Neuronal stem cell (in vitro differentiated cells): ENCODE results near the gene MYBPC2.

Experiments used
- DNase-seq: peaks from one replicate; pipeline ENCODE4 v3.0.0-alpha.2; 2013; ENCODE audit warnings: low spot score
- H2AFZ ChIP-seq: one replicate; pipeline ENCODE4 v1.6.1; 2013; ENCODE audit warnings: mild to moderate bottlenecking, low read length, inconsistent platforms
- H2AK5ac ChIP-seq: 2 replicates; pipeline ENCODE4 v1.6.1; 2013; ENCODE audit warnings: low read depth, mild to moderate bottlenecking, inconsistent platforms, low read length, moderate library complexity, mixed read lengths
- H2BK120ac ChIP-seq: 2 replicates; pipeline ENCODE4 v1.6.1; 2013; ENCODE audit warnings: low read depth, mild to moderate bottlenecking, inconsistent platforms, low read length, moderate library complexity, mixed read lengths
- H2BK12ac ChIP-seq: one replicate; pipeline ENCODE4 v1.6.1; 2013; ENCODE audit warnings: low read length, inconsistent platforms
- H2BK15ac ChIP-seq: 2 replicates; pipeline ENCODE4 v1.6.1; 2013; ENCODE audit warnings: mild to moderate bottlenecking, low read length, inconsistent platforms, mixed read lengths
- H2BK5ac ChIP-seq: one replicate; pipeline ENCODE4 v1.6.1; 2013; ENCODE audit warnings: inconsistent platforms, mild to moderate bottlenecking, low read length, moderate library complexity
- H3K14ac ChIP-seq: one replicate; pipeline ENCODE4 v1.6.1; 2013; ENCODE audit warnings: low read length, inconsistent platforms
- H3K18ac ChIP-seq: 2 replicates; pipeline ENCODE4 v1.6.1; 2013; ENCODE audit warnings: low read length, inconsistent platforms
- H3K23ac ChIP-seq: 2 replicates; pipeline ENCODE4 v1.6.1; 2013; ENCODE audit warnings: low read depth, mild to moderate bottlenecking, mixed read lengths, low read length, inconsistent platforms; ENCODE audit not compliant: poor library complexity
- H3K27ac ChIP-seq: replicated peaks from 3 replicates; pipeline ENCODE4 v1.5.1; 2013; ENCODE audit warnings: low read length, inconsistent platforms
- H3K27me3 ChIP-seq, 3 experiments: 2 replicates each; pipeline ENCODE4 v1.6.1; 2013; ENCODE audit warnings: low read length in 3 of 3, mild to moderate bottlenecking in 2 of 3, inconsistent platforms in 1 of 3, low read depth in 1 of 3, mixed read lengths in 1 of 3, moderate library complexity in 1 of 3; ENCODE audit not compliant: control insufficient read depth in 3 of 3, insufficient read depth in 3 of 3
- H3K36me3 ChIP-seq, 2 donors: replicated peaks in 1 of 2; 2 replicates each; pipeline ENCODE4 v1.6.1; 2013; ENCODE audit warnings: low read length in 2 of 2; ENCODE audit not compliant: control insufficient read depth in 2 of 2, insufficient read depth in 2 of 2
- H3K4ac ChIP-seq: 2 replicates; pipeline ENCODE4 v1.6.1; 2013; ENCODE audit warnings: inconsistent platforms, mild to moderate bottlenecking, low read length, moderate library complexity
- H3K4me1 ChIP-seq, 2 donors: 1 replicate in 1 of 2; 2 replicates in 1 of 2; pipeline ENCODE4 v1.6.1; 2013; ENCODE audit warnings: low read length in 2 of 2, low read depth in 1 of 2; ENCODE audit not compliant: control insufficient read depth in 2 of 2, insufficient read depth in 1 of 2
- H3K4me2 ChIP-seq: one replicate; pipeline ENCODE4 v1.6.1; 2013; ENCODE audit warnings: mild to moderate bottlenecking, low read length, inconsistent platforms; ENCODE audit not compliant: insufficient read depth, poor library complexity, severe bottlenecking
- H3K4me3 ChIP-seq, 2 donors: 2 replicates each; pipeline ENCODE4 v1.5.1; 2013; ENCODE audit warnings: low read length in 2 of 2, mild to moderate bottlenecking in 2 of 2, inconsistent platforms in 1 of 2, moderate library complexity in 1 of 2
- H3K79me1 ChIP-seq: one replicate; pipeline ENCODE4 v1.6.1; 2013; ENCODE audit warnings: low read depth, mild to moderate bottlenecking, inconsistent platforms, low read length, moderate library complexity
- H3K9ac ChIP-seq: one replicate; pipeline ENCODE4 v1.6.1; 2013; ENCODE audit warnings: mild to moderate bottlenecking, low read depth, low read length, inconsistent platforms; ENCODE audit not compliant: poor library complexity
- H3K9me3 ChIP-seq, 2 donors: replicated peaks in 1 of 2; 2 replicates each; pipeline versions ENCODE3 to v1.6.1; 2013; ENCODE audit warnings: low read length in 2 of 2, mild to moderate bottlenecking in 2 of 2, inconsistent platforms in 1 of 2, low read depth in 1 of 2, mixed read lengths in 1 of 2, moderate library complexity in 1 of 2; ENCODE audit not compliant: control insufficient read depth in 2 of 2, insufficient read depth in 1 of 2
- H4K8ac ChIP-seq: one replicate; pipeline ENCODE4 v1.6.1; 2013; ENCODE audit warnings: low read depth, mild to moderate bottlenecking, inconsistent platforms, low read length, moderate library complexity
- H4K91ac ChIP-seq: one replicate; pipeline ENCODE4 v1.6.1; 2013; ENCODE audit warnings: low read length, low read depth, mild to moderate bottlenecking, inconsistent platforms; ENCODE audit not compliant: poor library complexity
- WGBS, 2 donors: extraction: QIAGEN DNeasy Blood & Tissue Kit; methylation state at CpG; one replicate each; pipeline ENCODE4 v1.1.7; 2013; ENCODE audit warnings: missing lambda C conversion rate in 2 of 2, mixed read lengths in 1 of 2; ENCODE audit not compliant: insufficient read length in 2 of 2, insufficient replicate concordance in 1 of 2; ENCODE audit errors: extremely low coverage in 2 of 2; 5-methylcytosine and 5-hydroxymethylcytosine counted together

The MYBPC2 gene

GRCh38 chr19:50512112-50512998 lies 79.7 kb downstream of the MYBPC2 start:
- H3K23ac ChIP-seq, result peak overlapping the region; percentile 73
- H4K91ac ChIP-seq, result peak overlapping the region; percentile 53
- H3K27ac ChIP-seq, result no peak overlapping the region
- H2BK12ac ChIP-seq, result no peak overlapping the region
- H2BK15ac ChIP-seq, result peak overlapping the region; percentile 39
- H3K4me2 ChIP-seq, result peak overlapping the region; percentile 18
- H3K14ac ChIP-seq, result no peak overlapping the region
- no peaks in the 10 kb centered on the region for H3K27me3 ChIP-seq
- no peak overlapping the region for H4K8ac ChIP-seq
- H3K9ac ChIP-seq, result no peak overlapping the region
- peaks cover 26 to 46% of the 10 kb centered on the region in 2 donors for H3K4me1 ChIP-seq
- peak overlapping the region; percentile 91 for H3K18ac ChIP-seq
- H3K79me1 ChIP-seq, result no peaks in the 10 kb centered on the region
- H2AK5ac ChIP-seq, result peak overlapping the region; percentile 99
- H3K36me3 ChIP-seq, result peaks cover 4 to 15% of the 10 kb centered on the region in 2 donors
- H3K4me3 ChIP-seq, result peak overlapping the region in 1 of 2 donors; percentile 57
- H3K4ac ChIP-seq, result no peak overlapping the region
- H2BK5ac ChIP-seq, result peak overlapping the region; percentile 93
- H2AFZ ChIP-seq, result no peak overlapping the region
- WGBS, 2 donors, result no CpG with 5 or more reads among the region's 36 CpGs
- no peak overlapping the region for H2BK120ac ChIP-seq
- H3K9me3 ChIP-seq, result no peaks in the 10 kb centered on the region
- no peak for DNase-seq

DNA sequence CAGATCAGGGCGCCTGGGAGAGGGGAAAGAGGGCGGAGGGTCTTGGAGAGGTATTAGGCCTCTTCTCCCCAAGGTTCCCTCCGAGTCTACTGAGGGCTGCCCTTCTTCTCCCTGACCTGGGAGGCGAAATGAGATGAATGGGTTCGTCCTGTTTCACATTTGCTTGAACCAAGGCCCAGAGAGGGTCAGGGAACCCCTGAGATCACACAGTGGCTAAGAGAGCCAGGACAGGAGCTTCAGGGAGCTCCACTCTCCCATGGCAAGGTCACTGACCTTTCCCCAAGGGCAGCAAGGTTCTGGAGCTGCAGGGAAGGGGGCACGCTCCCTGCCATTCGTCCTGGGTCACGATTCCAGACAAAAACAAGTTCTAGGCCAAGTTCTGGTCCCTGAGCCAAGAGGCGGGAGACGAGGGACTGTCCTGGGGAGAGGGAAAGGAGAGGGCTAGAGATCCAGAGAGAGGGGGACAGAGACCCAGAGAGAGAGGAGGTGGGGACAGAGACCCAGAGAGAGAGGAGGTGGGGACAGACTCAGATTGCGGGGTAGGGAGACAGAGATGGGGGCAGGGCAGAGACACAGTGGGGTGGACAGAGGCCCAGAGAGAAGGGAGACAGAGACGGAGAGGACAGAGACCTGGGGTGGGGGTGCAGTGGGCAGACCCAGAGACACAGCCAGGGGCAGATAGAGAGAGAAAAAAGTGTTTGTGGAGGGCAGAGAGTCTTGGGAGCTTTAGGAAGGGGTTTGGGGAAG lies 80.5 kb downstream of the MYBPC2 start:
- no peak overlapping the region for H2BK12ac ChIP-seq
- DNase-seq, result no peak
- no peaks in the 10 kb centered on the region for H3K27me3 ChIP-seq
- H2BK15ac ChIP-seq, result no peak overlapping the region
- no peak overlapping the region for H3K4me2 ChIP-seq
- peak overlapping the region; percentile 60 for H3K9ac ChIP-seq
- H3K18ac ChIP-seq, result peak overlapping the region; percentile 5
- no peak overlapping the region for H4K91ac ChIP-seq
- no peak overlapping the region for H4K8ac ChIP-seq
- H3K27ac ChIP-seq, result no peak overlapping the region
- H3K9me3 ChIP-seq, result peaks cover 0 to 2% of the 10 kb centered on the region in 2 donors
- H3K4ac ChIP-seq, result no peak overlapping the region
- WGBS, 2 donors, result no CpG with 5 or more reads among the region's 12 CpGs
- peaks cover 7% of the 10 kb centered on the region for H3K79me1 ChIP-seq
- peak overlapping the region; percentile 93 for H2BK5ac ChIP-seq
- H2BK120ac ChIP-seq, result peak overlapping the region; percentile 28
- H3K36me3 ChIP-seq, result peaks cover 12 to 23% of the 10 kb centered on the region in 2 donors
- no peak overlapping the region for H3K4me3 ChIP-seq
- H3K4me1 ChIP-seq, result peaks cover 26 to 46% of the 10 kb centered on the region in 2 donors
- H3K14ac ChIP-seq, result no peak overlapping the region
- H3K23ac ChIP-seq, result peak overlapping the region; percentile 85
- H2AFZ ChIP-seq, result no peak overlapping the region
- H2AK5ac ChIP-seq, result peak overlapping the region; percentile 94

- no peaks in the 10 kb centered on the region for H3K27me3 ChIP-seq
- peak within 1 kb of the TSS; percentile 75 for H3K14ac ChIP-seq
- H3K9me3 ChIP-seq, result peaks cover 0 to 7% of the 10 kb centered on the region in 2 donors
- peak within 1 kb of the TSS; percentile 10 for H3K27ac ChIP-seq
- H4K91ac ChIP-seq, result no peak within 1 kb of the TSS
- peak within 1 kb of the TSS; percentile 58 for H2BK12ac ChIP-seq
- H2BK5ac ChIP-seq, result peak within 1 kb of the TSS; percentile 93
- no peak for DNase-seq
- no peak within 1 kb of the TSS for H2AFZ ChIP-seq
- H3K4me3 ChIP-seq, result no peak within 1 kb of the TSS
- H2BK120ac ChIP-seq, result peak within 1 kb of the TSS; percentile 61
- no CpG with 5 or more reads among the region's 22 CpGs for WGBS, 2 donors
- H2BK15ac ChIP-seq, result no peak within 1 kb of the TSS
- peaks cover 13% of the 10 kb centered on the region for H3K79me1 ChIP-seq
- H3K23ac ChIP-seq, result peak within 1 kb of the TSS; percentile 85
- H2AK5ac ChIP-seq, result peak within 1 kb of the TSS; percentile 99
- peak within 1 kb of the TSS; percentile 48 for H4K8ac ChIP-seq
- no peak within 1 kb of the TSS for H3K4ac ChIP-seq
- no peak within 1 kb of the TSS for H3K4me2 ChIP-seq
- peaks cover 26 to 41% of the 10 kb centered on the region in 2 donors for H3K4me1 ChIP-seq
- H3K36me3 ChIP-seq, result peaks cover 19 to 30% of the 10 kb centered on the region in 2 donors
- H3K9ac ChIP-seq, result peak within 1 kb of the TSS; percentile 60
- peak within 1 kb of the TSS; percentile 94 for H3K18ac ChIP-seq
Observed at GRCh38 chr19:50513746-50514345, 81.2 kb downstream of the MYBPC2 start, which contains the start of gene ASPDH. Gene ASPDH (minus strand): TSS chr19:50513913. CDS start chr19:50513823, 90 bp downstream.
